ENCODE results near the gene YY1.

The YY1 gene

DNA sequence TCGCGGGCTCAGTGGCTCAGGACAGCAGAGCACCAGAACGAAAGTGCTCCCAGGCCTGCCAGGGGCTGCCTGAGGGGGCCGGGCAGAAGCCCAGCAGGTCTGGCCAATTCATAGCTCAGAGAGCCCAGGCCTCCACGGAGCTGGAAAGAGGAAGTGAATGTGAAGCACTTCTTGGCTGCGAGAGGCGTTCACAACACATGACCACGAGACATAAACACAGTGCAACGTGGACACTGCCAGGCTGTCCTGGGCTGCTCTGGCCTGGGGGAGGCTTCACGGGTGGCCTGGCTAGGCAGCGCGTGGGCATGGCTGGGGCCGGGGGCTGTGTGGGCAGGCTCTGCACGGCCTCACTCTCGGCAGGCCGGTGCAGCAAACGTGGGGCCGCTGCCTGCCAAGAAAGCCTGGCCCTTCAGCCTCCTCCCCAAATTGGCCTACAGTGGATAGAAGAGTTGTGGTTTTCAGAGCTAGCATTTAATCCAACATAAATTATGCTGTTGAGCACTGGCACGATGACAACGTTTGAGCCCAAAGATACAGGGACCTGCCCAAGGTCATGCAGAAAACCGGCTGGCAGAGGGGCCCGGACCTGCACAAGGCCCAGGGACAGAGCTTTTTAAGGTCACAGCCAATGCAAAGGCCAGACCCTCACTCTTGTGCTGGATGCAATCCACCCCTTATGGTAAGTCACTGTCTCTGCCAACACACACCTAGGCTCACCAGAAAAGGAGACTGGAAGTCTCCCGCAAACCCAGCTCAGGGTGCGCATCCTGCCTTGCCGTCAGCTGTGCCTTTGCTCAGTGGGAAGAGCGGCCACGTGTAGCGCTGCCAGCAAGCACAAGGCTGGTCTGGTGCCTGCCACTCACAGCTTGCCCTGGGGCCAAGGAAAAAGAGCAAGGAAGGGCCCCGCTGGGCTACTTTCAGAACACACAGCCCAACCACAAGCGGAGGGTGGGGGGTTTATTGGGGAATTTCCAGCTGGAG is 58.7 kb downstream of the YY1 start:
- no peak overlapping the region for H3K27ac ChIP-seq
- no peak for TF ChIP-seq ZFX (IDR thresholded peaks at IDR 0.05)
- TF ChIP-seq, protein P1, sequence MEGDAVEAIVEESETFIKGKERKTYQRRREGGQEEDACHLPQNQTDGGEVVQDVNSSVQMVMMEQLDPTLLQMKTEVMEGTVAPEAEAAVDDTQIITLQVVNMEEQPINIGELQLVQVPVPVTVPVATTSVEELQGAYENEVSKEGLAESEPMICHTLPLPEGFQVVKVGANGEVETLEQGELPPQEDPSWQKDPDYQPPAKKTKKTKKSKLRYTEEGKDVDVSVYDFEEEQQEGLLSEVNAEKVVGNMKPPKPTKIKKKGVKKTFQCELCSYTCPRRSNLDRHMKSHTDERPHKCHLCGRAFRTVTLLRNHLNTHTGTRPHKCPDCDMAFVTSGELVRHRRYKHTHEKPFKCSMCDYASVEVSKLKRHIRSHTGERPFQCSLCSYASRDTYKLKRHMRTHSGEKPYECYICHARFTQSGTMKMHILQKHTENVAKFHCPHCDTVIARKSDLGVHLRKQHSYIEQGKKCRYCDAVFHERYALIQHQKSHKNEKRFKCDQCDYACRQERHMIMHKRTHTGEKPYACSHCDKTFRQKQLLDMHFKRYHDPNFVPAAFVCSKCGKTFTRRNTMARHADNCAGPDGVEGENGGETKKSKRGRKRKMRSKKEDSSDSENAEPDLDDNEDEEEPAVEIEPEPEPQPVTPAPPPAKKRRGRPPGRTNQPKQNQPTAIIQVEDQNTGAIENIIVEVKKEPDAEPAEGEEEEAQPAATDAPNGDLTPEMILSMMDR (conservative IDR thresholded peaks at IDR 0.05), result no peak

DNA sequence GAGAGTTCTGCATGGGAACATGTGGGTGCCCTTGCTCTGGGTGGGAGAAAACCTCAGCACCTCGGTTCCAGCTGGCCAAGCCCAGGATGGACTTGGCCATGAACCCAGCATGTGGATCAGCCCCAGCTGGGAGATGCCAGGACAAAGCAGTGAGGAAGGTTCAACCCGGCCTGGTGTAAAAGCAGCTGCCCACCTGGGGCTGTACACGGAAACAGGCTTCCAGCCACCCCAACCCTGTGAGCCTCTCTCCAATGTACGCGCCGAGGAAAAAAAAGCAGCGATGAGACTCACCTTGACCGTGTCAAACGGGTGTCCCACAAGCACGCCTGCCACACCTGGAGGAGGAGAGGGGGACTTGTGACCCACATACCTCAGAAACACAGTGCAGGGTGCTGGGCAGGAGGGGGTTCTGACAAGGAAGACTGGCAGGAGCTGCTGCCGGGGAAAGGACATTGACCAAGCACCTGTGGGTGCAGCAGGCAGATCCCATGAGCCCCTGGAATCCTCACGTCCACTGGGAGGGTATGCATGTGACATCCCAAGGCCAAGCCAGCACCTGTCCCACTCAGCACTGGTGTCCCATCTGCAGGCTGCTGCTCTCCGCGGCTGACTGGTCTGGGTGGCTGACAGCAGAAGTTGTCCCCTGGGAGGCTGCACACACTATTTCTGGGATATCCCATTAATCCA is 59.8 kb downstream of the YY1 start:
- TF ChIP-seq, protein P1 (conservative IDR thresholded peaks at IDR 0.05), result no peak
- no peak for TF ChIP-seq ZFX (IDR thresholded peaks at IDR 0.05)
- H3K27ac ChIP-seq, result no peak overlapping the region

DNA sequence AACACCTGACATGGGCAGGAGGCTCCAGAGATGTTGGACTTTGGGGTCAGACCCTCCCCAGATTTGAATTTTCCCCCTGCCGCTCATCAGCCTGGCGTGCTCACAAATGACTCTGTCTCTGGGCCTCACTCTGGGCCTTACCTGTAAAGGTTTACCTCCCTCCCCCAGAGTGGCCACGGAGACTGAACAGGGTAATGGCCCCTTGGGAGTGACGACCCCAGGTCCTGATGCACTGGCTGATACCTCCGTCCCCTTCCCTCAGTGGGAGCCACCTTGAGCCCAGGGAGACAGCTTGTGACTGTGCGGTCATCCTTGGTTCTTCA is 60.3 kb downstream of the YY1 start:
- no peak overlapping the region for H3K27ac ChIP-seq
- no peak for TF ChIP-seq ZFX (IDR thresholded peaks at IDR 0.05)
- TF ChIP-seq, protein P1 (conservative IDR thresholded peaks at IDR 0.05), result no peak

DNA sequence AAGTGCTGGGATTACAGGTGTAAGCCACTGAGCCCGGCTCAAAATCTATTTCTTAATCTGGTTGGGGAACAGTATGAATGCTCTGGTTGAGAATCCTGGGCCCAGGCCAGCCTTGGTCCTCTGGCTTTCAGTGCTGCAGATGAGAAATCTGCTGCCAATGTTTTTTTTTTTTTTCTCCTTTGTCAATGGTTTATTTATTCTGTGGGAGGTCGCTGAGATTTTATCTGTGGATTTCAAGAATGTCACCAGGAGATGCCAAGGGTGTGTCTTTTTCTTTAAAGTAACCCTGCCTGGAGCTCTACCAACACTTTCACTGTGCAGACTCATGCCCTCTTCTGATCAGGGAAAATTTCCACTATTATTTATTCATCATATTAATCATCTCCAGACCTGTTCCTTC is 63.7 kb downstream of the YY1 start:
- H3K27ac ChIP-seq, result peak overlapping the region; percentile 32; the same call in 1 of the 2 replicates
- no peak for TF ChIP-seq ZFX (IDR thresholded peaks at IDR 0.05)
- TF ChIP-seq, protein P1 (conservative IDR thresholded peaks at IDR 0.05), result no peak

DNA sequence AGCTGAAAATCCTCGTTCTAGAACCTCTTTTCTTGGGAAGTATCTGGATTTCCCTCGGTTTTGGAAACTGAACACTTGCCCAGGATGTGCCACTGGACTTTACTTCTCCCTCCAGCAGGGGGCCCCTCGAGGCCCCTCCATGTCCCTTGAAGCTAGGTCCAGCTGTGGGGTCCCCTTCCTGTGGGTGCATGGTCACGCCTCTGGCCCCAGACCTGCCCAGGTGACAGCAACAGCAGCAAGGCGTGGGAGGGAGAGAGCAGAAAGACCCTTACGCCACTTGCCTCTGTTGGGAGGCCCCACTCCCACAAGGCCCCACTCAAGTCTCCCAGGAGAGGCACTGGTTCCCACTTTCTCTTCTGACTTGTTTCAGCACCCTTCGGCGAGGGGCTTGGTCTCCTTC is 64.2 kb downstream of the YY1 start:
- TF ChIP-seq, protein P1 (conservative IDR thresholded peaks at IDR 0.05), result peak; percentile 84
- no peak for TF ChIP-seq ZFX (IDR thresholded peaks at IDR 0.05)
- H3K27ac ChIP-seq, result peak overlapping the region; percentile 70

DNA sequence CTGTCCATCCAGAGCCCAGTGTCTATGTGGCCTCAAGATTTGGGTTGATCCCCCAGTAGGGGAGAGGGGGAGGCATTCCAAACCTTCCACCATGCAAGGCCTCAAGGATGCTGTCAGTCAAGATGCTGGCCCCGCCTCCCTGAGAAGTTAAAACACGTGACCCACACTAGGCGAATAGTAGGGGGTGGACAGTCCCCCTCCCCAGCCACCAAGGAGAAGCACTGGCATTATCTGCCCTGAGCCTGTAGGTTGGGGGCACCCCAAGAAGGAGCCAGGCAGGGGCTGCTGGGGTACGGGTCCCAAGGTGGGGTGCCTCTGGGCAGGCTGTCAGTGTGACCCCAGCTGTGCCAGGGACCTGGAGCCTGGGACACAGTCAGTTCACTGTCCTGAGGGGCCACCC is 65.0 kb downstream of the YY1 start:
- peak overlapping the region; percentile 70 for H3K27ac ChIP-seq
- TF ChIP-seq ZFX (IDR thresholded peaks at IDR 0.05), result no peak
- TF ChIP-seq, protein P1 (conservative IDR thresholded peaks at IDR 0.05), result no peak

GRCh38 chr14:100304825-100305323 is 65.9 kb downstream of the YY1 start:
- TF ChIP-seq ZFX (IDR thresholded peaks at IDR 0.05), result no peak
- TF ChIP-seq, protein P1 (conservative IDR thresholded peaks at IDR 0.05), result no peak
- peak overlapping the region; percentile 61; the same call in 1 of the 2 replicates for H3K27ac ChIP-seq

All from C4-2B (cell line).